Stimulated activated CD4-positive, alpha-beta T cell treated with anti-CD3 and anti-CD28 coated beads, Interleukin-1b, Interleukin-23, amount 100 ng/mL, for 4 hours (primary cell): ENCODE data around the gene MDGA2.

Source experiments
- DNase-seq, 2 donors: peaks; one replicate each; pipeline ENCODE4 v3.0.0-alpha.2; 2020; ENCODE audit warnings: low read depth in 2 of 2

The MDGA2 gene

DNA sequence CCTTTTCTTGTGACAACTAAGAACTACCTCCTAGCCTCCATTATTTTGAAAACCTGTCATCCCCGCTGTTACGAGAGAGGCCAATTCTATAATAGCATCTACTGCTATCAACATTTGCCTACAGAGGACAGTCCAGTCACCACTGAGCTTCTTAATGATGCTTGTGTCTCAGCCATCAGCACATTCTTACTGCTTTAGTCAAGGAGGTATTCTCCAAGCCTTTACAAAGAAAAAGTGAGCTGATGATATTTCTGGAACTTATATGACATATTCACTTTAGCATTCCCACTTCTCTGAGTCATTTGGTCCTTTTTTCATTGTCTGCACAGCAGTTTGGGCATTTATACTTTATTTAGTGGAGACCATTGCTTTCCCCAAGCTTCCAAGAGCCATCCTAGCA, 526.1 kb downstream of the MDGA2 start:
- no peak for DNase-seq

DNA sequence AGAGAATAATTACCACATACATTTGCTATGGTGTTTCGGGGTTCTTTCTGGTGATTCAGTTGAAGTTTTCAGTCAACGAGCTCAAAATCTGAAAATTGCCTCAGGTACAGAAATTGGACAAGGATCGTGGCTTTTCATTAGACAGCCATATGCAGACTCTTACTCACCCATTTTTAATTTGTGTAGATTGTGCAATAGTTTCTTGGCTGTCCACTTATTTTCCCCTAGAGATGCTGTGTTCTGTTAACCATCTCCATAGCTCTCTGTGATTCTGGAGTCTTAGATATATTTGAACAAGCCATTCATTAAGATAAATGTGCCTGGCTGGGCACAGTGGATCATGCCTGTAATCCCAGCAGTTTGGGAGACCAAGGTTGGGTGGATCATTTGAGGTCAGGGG, 526.7 kb downstream of the MDGA2 start:
- DNase-seq: no peak

DNA sequence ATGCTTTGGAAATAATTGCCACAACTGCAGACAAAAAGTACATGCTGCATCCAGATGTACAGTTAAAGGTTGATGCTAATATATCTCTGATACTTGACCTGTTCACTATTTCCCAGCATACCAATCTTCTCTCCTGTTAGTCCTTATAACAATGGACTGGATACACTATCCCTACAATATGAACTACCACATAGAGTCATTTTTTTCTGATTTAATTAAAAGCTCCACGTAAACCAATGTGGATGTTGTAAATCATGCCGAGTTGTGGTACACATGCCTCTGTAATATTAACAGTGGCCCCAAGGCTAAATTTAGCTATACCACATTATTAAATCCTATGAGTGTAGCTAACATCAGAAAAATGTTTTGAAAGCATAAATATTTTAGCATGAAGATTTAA, 554.8 kb downstream of the MDGA2 start:
- DNase-seq: no peak

DNA sequence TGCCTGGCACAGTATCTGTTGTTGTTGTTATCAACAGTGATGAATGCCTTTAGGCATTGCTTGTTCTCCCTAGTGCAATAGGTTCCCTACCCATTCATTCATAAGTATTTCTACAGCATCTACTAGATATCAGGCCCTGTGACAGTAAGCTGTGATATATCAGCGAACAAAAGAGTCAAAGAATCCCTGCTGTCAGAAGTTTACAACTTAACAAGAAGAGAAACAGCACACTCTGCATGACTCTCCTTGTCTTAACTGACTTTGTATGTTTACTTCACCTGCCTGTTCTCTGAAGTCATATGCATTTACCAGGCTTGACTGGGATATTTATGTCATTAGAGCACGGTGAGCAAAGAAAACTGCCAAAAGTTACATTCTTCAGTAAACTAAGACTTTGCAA, 571.6 kb downstream of the MDGA2 start:
- no peak for DNase-seq

DNA sequence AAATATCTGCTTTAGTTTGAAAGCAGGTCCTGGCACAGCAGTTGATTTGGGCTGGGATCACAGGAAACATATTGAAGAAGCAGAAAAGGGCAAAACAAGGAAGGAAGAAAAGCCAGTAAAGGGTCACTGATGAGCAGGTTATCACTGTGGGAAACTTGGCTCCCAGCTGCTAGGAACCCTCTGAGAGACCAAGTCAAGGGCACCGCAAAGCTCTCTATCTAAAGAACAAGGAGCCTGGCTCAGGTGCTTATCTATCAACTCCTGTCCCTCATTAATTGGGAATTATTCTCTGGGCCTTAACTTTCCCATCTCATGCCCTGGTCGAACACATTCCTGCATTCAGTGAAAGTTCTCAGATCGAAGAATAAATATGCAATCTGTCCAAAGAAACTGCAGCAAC, 572.9 kb downstream of the MDGA2 start:
- DNase-seq: no peak

DNA sequence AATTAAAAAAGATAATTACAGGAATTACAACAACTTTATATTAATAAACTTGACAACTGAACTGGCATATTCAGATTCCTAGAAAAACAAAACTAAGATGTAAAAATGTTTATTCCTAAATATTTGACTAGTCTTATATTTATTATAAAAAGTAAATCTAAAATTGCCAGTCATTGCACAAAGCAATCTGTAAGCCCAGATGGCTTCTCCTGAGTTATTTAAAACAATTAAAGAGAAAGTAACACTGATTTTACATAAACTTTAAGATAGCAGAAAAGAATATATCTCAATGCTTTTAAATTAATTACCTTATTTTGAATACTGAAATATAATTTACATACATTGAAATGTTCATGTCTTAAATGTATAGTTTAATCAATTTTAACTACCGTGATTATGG, 589.7 kb downstream of the MDGA2 start:
- DNase-seq: no peak

DNA sequence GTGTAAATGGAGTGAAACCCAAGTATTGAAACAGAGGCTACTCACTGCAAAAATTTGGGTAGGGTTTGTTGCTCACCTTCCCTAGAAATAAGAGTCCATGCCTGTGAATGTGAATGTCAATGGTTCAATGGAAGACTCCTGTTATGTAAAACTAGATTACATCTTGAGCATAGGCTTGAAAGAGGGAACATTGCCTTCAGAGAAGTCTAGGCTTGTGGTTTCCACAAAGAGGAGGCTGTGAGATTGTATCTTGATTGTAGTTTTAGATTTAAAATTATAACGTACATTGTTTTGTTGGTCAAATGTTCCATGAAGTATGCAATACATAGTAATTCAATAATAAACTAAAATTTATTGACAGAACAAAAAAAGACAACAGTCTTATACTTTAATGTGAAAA, 610.1 kb downstream of the MDGA2 start:
- no peak for DNase-seq

DNA sequence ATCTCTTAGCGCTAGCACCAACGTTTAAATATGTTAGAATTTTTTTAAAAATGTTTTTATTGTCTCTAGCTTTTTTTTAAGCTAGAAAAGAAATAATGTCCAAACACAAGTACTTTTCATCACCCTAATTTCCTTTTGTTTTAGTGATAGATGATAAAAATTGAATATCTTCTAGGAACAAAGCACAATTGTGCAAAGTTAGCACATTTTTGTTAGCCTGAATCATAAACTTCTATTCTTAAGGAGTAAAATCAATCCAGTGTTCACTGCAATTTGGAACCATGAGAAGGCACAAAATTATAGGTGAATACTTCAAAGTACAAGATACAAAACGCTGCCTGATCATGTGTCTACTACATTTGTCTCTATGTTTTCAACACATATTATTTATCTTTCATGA, 615.4 kb downstream of the MDGA2 start:
- no peak for DNase-seq

DNA sequence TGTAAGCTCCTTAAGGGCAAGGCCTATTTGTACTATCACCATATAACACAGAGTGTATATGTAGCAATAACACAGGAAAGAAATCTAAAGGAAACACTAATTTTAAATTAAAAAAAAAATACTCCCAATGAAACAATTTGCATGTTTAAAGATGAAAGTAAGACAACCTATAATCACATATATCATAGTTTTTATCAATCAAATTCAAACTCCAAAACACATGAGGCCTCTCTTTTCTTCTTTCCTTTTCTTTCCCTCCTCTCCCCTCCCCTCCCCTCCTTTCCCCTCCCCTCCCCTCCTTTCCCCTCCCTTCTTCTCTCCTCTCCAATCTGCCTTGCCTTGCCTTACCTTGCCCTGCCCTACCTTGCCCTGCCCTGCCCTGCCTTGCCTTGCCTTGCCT, 618.0 kb downstream of the MDGA2 start:
- no peak for DNase-seq

DNA sequence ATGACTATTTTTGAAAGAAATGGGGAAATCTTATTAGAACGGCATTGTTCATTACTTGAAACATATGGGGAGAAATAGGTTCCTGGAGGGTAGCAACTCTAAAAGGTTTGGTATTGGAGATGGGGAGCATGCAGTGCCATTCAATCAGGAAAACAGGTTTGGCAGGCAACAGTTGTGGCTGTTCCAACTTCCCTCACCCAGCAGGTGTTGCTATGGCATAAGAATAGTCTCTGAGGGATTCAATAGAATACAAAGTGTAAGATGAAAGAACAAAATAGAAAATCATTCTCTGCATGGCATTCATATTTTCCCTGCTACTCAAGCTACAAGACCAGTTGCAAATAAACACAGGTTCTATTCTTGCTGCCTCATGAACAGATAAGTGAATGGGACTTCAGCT, 630.6 kb downstream of the MDGA2 start:
- DNase-seq: no peak

DNA sequence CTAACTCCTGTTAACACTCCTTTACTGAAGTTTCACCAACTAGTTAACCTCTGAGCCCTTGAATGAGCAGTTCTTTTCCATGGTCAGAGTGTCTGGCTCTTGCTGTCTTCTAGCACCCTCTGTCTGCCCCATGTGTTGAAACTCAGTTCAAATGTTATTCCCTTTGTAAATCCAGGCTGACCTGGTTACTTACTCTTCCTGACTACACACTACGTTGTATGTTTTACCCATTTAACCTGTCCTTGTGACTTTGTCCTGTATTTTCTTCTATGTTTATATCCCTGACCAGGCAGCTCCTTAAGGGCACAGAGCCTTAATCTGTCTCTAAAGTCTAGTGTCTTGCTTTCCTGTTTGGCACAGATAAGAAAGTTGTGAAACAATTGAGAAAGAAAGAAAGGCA, 634.9 kb downstream of the MDGA2 start:
- no peak for DNase-seq

DNA sequence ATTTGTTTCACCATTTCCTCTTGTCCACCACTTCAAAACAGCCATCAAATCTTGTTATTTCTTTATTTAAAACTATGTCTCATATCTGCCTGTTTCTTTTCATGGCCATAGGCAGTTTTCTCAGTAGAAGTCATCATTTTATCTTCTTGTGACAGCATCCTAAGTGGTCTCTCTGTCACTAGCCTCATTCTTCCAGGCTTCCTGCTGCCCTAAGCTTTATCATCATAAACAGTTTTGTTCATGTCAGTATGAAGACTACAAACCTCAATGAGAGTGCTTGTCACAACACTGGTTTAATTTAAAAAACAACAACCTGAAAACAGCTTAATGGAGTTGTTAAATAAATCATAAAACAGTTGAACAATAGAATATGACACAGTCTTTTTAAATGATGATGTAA, 636.1 kb downstream of the MDGA2 start:
- no peak for DNase-seq

DNA sequence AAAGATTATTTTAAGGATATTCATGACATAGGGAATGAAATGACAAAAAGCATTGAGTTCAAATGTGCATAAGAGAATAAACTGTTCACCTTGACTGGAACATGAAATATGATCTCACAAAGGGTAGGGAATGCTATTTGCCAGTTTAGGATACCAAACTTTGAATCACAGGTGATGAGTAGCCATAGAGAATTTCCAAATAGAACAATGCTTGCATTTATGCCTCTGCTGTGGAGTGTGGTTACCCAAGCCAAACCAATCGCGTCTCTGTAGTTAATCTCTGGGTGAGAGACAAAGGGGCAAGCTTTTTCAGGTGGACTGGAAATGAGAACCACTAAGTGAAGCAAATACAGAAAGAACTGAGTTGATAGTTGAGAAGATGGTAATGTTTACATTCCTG, 652.7 kb downstream of the MDGA2 start:
- no peak for DNase-seq

DNA sequence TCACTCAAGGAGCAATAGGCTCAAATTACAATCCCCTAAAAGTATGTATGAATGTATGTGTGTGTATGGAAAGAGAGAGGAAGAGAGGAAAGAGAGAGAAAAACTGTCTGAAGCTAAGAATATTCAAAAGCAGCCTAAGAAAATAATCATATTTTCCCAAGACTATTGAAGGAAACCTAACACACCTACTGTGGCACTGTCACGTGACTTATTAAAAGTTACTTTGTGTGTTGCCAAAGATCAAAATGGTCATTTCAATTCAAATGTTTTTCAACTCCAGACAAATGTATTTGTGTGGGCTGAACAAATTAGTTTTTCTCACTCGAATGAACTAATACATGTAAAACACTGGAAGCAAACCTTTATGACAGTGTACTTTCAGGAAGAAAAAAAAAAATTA, 654.9 kb downstream of the MDGA2 start:
- DNase-seq: no peak

DNA sequence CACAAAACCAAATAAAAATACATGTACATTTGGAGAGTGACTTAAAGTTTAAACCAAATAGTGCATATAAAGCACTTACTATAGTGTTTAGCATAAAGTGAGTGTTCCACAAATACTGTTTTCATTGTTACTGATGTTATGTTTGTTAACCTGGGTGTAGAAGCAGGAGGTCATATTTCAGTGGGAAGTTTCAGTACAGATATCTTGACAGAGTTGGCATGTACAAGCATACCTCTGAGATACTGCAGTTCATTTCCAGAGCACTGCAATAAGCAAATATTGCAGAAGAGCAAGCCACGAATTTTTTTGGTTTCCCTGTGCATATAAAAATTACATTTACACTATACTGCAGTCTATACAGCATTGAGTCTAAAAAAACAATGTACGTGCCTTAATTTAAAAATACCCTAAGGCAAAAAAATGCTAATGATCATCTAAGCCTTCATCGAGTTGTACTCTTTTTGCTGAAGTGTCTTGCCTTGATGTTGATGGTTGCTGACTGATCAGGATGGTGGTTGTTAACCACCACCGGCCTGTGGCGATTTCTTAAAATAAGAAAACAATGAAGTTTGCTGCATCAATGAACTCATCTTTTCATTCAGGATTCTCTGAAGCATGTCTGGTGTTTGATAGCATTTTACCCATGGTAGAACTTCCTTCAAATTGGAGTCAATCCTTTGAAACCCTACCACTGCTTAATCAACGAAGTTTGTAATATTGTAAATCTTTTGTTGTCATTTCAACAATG, 662.7 kb downstream of the MDGA2 start:
- no peak for DNase-seq

DNA sequence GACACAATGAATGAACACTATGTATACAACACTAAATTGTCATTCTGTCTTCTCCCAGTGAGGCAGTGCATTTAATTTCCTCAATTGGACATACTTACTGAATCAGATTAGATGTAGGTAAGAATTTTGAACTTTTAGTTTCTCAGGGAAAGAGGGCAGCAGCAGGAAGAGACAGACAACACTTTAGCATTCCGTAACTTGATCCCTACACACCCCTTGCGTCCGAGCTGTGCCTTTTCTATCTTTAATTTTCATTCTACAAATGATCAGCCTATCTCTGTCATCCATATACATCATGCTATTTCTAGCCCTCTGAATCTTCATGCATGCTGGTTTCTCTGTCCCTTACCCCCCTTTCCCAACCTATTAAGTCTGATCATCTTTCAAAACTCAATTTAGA, 665.8 kb downstream of the MDGA2 start:
- no peak for DNase-seq

DNA sequence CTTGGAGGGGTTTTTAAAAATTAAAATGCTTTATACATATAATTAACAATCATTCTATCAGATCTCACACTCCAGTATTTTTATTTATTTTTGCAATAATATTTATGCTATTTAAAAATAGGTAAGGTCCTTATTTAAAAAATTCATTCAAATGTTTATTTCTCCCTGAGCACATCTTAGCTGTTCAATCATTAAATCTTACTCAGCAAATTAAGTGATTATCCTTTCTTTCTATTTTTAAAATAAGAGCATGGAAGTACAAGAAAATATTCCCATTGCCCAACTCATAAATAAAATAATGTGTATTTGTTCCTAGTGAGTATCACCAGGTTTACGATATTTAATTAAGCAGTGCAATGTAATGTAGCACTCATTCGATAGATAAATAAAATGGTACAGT, 666.7 kb downstream of the MDGA2 start:
- DNase-seq: no peak

DNA sequence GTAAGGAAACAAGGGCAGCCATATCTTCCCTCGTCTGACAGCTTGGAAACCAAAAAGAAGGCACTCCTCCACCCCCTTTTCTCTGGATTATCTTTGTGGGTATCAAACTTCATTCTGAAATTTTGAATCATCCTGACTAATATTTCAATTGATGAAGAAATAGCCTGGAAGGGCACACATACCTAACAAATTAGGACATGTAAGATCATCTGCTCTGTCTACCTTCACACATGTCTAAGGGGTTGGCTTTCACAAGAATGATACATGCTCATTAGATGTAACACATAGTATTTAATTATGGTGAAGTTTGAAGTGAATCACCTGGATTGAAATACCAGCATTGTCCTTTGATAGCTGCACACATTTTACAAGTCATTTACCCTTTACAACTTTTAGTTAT, 675.7 kb downstream of the MDGA2 start:
- DNase-seq: no peak

DNA sequence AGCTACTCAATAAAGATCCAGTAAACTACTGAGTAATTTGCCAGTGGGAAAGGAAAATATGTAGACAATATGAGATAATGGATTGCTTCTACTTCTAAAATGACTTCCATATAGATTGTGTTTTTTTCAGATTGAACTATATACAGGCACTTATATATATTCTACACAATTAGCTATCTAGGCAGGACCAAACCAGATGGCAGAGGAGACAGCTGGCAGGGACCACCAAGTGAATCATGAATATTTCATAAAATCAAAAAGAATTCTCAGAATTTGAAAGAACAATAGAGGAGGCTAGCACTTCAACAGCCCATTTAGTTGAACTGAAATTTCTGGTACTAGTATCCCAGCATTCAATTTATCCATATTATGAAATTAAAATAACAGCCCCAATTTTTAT, 685.8 kb downstream of the MDGA2 start:
- DNase-seq: no peak

DNA sequence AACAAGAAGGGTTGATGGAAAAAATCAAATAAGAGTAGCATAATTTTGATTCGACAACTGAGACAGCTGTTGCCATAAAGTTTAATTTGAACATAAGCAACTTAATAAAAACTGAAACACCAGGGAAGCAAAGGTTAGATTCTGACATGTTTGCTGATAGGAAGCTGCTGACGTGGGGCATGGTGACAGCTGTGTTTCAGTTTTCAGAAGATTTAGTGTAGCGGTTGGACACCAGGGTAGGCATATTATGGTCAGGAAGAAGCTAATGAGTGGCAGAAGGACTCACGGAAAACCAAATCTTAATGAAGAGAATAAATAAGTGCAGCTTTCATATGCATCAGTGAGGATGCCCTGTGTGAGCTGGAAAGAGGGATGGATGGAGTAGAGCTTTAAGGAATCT, 687.1 kb downstream of the MDGA2 start:
- no peak for DNase-seq

DNA sequence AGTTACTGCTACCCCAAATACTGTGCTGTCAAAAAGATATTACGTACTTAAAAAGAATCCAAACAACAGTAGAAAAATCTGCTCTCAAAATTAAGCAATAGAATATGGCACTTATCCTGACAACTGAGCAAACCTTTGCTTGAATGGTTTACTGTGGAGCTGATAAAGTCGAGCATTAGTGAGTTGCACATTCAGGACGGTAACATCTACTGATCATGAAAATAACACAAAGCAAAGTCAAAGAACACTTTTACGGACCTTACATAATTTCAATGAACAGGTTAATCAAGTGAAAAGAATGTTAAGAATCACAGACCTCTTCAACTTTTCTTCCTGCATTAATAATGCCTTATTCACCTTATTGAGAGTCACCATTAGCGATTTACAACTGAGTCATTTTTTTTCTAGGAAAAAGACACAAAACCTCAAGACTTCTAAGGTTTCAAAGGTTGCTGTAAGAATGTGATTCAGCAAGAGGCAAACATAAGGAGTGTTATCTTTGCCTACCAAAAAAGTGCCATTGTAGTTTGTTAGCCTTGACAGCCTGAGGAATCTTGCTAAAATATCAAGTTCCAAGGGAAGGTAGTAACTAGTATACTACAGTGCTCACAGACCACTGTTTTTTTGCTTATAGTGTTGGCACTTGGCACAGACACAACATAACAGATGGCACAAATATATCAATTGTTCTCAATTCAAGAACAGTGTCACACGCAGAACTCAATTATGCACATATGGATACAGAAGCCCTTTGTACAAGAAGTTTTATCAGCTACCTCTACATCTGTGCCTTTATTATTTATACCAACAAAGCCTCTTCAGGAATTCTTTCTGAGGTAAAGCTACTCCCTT, 689.6 kb downstream of the MDGA2 start:
- no peak for DNase-seq

DNA sequence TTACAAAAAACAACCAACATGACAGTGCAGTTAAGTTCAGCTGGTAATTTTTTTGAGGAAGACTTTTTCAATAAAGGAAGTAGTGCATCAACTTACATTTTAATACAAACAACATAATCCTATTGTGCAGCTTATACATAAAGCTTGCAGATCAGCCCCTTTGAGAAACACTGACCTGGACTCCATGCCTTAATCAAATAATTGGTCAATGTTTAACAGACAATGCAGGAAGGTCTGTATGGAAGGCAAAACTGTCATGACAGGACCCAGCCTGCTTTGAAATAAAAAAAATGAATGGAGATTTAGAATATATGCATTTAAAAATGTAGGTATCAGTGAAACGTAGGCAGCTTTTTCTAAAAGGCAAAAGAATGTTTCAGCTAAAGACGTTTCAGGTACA, 702.1 kb downstream of the MDGA2 start:
- DNase-seq: no peak

DNA sequence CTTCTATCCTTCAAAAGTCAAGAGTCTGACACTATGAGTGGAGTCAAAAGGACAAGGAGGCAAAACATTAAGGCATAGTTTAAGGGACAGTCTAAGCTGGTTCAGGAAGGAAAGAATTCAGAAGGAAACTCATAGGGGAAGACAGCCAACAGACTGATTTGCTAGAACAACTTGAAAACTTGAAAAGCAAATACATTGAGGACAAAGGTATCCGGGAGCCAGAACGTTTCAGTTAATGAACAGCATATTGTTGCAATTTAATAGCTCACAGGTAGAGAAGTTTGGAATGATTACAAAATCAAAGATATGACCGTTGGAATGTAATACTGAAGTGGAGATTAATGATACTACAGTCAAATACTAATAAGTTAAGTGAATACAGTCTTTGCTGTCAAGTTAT, 711.0 kb downstream of the MDGA2 start:
- DNase-seq: no peak

DNA sequence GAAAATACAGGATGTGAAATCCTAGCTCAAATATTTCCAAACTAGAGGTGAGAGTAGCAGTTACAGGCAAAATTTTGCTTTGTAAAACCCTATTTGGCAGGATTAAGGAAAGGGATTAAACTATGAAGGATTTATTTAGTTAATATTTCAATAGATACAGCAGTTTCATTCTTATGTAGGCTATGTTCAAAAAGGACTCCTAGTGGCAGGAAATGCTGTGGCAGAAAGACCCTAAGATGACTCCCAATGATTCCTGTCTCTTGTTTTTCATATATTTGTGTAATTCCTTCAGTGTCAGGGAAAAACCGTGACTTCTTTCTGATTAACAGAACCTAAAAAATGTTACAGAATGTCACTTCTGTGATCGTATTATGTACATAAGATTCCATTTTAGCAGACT, 724.3 kb downstream of the MDGA2 start:
- DNase-seq: no peak
